ENCODE measurements around the gene IGSF6.

The IGSF6 gene

DNA sequence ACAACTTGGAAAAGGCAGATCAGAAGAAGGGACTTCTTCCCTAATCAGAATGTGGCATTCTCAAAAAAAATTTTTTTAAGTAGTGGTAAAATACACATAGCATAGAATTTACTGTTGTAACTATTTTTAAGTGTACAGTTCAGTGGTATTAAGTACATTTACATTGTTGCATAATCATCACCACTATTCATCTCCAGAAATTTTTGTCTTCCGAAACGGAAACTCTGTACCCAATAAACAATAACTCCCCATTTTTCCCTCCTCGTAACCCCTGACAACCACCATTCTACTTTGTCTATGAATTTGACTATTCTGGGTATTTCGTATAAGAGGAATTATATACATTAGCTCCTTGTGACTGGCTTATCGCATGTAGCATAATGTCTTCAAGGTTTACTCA is 34.1 kb downstream of the IGSF6 start:
- TF ChIP-seq, protein P1, sequence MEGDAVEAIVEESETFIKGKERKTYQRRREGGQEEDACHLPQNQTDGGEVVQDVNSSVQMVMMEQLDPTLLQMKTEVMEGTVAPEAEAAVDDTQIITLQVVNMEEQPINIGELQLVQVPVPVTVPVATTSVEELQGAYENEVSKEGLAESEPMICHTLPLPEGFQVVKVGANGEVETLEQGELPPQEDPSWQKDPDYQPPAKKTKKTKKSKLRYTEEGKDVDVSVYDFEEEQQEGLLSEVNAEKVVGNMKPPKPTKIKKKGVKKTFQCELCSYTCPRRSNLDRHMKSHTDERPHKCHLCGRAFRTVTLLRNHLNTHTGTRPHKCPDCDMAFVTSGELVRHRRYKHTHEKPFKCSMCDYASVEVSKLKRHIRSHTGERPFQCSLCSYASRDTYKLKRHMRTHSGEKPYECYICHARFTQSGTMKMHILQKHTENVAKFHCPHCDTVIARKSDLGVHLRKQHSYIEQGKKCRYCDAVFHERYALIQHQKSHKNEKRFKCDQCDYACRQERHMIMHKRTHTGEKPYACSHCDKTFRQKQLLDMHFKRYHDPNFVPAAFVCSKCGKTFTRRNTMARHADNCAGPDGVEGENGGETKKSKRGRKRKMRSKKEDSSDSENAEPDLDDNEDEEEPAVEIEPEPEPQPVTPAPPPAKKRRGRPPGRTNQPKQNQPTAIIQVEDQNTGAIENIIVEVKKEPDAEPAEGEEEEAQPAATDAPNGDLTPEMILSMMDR (IDR thresholded peaks at IDR 0.05; ENCODE audit: borderline replicate concordance, control extremely low read depth, extremely low read depth, insufficient read depth, missing control alignments): no peak
- in situ Hi-C loops (cut with MboI; ENCODE audit: low sequenced_read_pairs, unreplicated experiment): no loop called here
- no peak for DNase-seq (ENCODE audit: low spot score)

DNA sequence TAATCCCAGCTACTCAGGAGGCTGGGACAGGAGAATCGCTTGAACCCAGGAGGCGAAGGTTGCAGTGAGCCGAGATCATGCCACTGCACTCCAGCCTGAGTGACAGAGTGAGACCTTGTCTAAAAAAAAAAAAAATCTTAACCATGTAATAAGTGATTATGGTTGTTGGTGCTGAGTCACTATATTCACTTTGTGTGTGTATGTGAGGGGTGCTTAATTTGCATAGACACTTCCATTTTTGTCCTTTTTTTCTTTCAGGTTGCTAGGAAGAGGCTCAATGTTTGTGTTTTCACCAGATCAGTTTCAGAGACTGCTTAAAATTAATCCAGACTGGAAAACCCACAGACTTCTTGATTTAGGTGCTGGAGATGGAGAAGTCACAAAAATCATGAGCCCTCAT is 34.8 kb downstream of the IGSF6 start:
- DNase-seq (ENCODE audit: low spot score): no peak
- in situ Hi-C loops (cut with MboI; ENCODE audit: low sequenced_read_pairs, unreplicated experiment): no loop called here
- TF ChIP-seq, protein P1 (IDR thresholded peaks at IDR 0.05; ENCODE audit: borderline replicate concordance, control extremely low read depth, extremely low read depth, insufficient read depth, missing control alignments): no peak

DNA sequence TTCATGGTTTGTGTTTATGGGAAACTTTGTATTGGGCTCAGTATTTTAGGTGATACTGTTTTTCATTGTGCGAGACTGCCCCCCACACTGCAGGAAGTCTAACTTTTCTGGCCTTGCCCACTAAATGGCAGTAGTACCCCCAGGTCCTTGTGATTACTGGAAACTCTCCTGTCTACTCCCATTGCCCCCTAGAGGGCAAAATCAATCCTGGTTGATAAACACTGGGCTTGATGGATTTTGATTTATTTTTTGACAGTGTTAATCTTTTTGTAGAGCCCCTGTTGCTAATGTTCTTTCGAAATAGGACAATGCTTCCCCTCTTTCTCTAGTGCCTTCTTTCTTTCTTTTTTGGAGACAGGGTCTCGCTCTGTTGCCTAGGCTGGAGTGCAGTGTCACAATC is 37.5 kb downstream of the IGSF6 start:
- TF ChIP-seq, protein P1 (IDR thresholded peaks at IDR 0.05; ENCODE audit: borderline replicate concordance, control extremely low read depth, extremely low read depth, insufficient read depth, missing control alignments): no peak
- in situ Hi-C loops (cut with MboI; ENCODE audit: low sequenced_read_pairs, unreplicated experiment): no loop called here
- no peak for DNase-seq (ENCODE audit: low spot score)

DNA sequence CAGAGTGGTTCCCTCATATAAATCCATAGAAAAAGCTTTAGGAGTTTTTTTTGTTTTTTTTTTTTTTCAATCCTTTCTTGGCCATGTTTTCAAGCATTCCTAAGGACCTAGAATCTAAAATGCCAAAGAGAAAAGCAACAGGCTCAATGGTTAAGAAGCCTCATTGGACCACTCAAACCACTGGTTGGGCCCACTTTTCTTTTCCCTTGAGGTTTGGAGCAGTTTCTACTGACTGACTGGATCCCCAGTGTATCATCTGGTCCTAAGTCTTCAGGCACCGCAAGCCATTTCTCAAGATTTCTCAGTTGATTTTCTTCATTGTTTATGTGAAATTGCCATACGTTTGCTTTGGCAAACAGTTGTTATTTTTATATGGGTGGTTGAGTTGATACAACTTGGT is 38.6 kb downstream of the IGSF6 start:
- no peak for DNase-seq (ENCODE audit: low spot score)
- in situ Hi-C loops (cut with MboI; ENCODE audit: low sequenced_read_pairs, unreplicated experiment): no loop called here
- TF ChIP-seq, protein P1 (IDR thresholded peaks at IDR 0.05; ENCODE audit: borderline replicate concordance, control extremely low read depth, extremely low read depth, insufficient read depth, missing control alignments): no peak

DNA sequence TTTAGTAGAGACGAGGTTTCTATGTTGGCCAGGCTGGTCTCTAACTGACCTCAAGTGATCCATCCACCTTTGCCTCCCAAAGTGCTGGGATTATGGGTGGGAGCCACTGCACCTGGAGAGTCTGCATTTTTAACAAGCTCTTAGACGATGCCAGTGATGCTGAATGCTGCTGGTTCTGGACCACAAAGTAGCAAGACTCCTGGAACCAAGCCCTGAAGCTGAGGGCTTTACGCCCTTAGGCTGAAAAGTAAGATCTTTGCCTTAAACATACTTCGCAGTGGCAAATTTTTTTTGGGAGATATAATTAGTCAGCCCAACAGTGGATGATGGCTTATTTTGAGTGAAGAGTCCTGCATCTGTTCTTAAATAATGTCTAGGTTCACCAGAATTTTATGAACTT is 39.0 kb downstream of the IGSF6 start:
- TF ChIP-seq, protein P1 (IDR thresholded peaks at IDR 0.05; ENCODE audit: borderline replicate concordance, control extremely low read depth, extremely low read depth, insufficient read depth, missing control alignments): no peak

DNA sequence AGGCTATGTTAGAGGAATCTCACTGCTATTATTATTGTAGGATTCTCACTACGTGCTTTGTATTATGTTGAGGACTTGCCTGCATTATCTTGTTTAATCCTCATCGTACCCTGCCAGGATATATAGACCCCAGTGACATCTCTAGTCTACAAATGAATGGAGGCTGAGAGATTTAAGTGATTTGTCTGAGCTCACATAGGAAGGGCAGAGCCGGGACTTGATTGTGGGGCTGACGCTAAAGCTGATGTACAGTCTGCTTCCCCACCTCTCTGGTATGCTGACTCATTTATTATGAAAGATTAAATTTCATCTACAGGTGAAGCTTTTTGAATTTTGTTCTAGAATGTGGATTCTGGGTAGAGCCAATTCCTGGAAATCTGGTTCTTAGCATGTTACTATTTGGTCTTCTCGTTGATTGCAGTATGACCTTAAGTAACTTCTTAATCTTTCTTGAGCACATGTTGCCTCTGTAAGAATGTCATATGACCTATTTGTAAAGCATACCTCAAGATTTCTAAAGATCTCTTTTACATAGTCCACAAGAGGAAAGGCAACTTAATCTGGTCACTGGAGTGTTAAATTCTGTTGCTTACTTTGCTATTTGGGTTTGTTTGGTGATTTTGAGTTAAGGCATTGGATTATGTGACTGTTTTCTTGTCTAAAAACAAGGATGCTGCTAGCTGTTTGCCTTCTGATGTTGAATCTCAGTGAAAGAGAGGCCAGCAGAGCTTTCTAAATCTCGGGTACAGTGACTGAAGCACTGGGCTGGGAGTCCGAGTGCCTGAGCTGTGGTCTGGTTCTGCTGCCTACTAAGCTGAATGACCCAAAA is 40.6 kb downstream of the IGSF6 start:
- in situ Hi-C loops (cut with MboI; ENCODE audit: low sequenced_read_pairs, unreplicated experiment): no loop called here
- TF ChIP-seq, protein P1 (IDR thresholded peaks at IDR 0.05; ENCODE audit: borderline replicate concordance, control extremely low read depth, extremely low read depth, insufficient read depth, missing control alignments): no peak
- DNase-seq (ENCODE audit: low spot score): no peak

More for the DNA sequence above, 39.0 kb downstream of the IGSF6 start:
- DNase-seq (ENCODE audit: low spot score): no peak
- in situ Hi-C loops (cut with MboI; ENCODE audit: low sequenced_read_pairs, unreplicated experiment): no loop called here

All from GM13976 (cell line).